Measurements from ENCODE around the gene ZNF202.
"Not testable (repeated sequence)": the region's sequence is repeated elsewhere in the genome, so short reads cannot be mapped to it uniquely, and the experiment has no call there.

ZNF202 gene

DNA sequence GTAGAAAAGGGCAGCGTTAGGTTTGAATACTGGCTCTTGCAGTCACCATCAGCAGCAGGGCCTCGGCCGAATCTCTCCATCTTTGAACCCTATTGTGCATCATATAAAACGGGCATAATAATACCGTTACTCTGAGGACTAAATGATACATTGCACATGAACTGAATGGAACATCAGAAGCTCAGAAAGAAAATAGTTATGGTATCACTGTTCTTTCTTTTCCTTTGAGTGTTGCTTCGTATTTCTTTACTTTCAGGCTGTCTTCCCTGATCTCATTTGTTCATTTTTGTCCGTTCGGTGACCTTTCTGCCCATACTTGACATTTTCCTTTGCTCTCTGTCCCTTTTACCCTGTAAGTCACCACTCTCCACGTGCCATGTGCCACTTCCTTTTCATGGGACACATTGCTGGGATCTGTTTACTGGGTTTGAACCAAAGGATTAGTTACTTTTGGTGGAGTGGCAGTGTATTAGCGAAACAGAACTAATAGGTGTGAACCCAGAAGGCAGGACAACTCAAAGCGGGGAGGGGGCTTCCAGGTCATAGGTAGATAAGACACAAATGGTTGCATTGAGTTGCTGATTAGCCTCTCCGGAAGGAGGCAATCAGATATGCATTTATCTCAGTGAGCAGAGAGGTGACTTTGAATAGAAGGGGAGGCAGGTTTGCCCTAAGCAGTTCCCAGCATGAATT, 717 bp upstream of the ZNF202 start:
- peaks cover 4% of the 10 kb centered on the region; the same call in 1 of the 2 replicates for H3K27me3 ChIP-seq (ENCODE audit: insufficient read depth, low read length)
- H3K79me2 ChIP-seq (ENCODE audit: control insufficient read depth, insufficient read depth, low read length, unreplicated experiment), result peaks cover 33% of the 10 kb centered on the region
- peak overlapping the region; percentile 93 for H2AFZ ChIP-seq (ENCODE audit: low read length, unreplicated experiment)
- H3K36me3 ChIP-seq (ENCODE audit: insufficient read depth, low read length), result peaks cover 27% of the 10 kb centered on the region
- H3K27ac ChIP-seq (ENCODE audit: low read depth, low read length), result no peak overlapping the region
- H3K4me3 ChIP-seq (ENCODE audit: low read depth, low read length), result peak overlapping the region; percentile 84
- peaks cover 15% of the 10 kb centered on the region for H3K4me1 ChIP-seq (ENCODE audit: control insufficient read depth, insufficient read depth, low read length, unreplicated experiment)

DNA sequence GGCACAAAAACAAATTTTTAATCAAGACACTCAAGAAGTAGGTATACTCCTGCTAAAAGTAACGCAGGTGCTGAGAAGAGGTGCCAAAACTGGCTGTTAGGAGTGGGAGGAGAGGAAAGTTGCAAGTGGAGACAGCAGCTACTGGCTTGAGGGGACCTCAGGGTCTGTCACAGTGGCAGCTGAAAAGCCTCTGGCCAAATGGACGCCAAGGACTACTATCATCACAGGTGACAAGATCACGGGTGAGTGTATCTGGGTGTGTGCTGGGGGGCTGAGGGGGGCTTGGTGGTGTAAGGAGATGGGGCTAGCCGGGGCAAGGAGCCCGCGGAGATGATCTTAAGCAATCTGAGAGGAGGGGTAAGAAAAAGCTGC, 687 bp downstream of the ZNF202 start:
- Histone ChIP-seq H3K27me3 (ENCODE audit: insufficient read depth, low read length) (no peaks in the 10 kb centered on the region), H3K4me3 (ENCODE audit: low read depth, low read length) (peak overlapping the region; percentile 84), H3K79me2 (ENCODE audit: control insufficient read depth, insufficient read depth, low read length, unreplicated experiment) (peaks cover 39% of the 10 kb centered on the region), H3K36me3 (ENCODE audit: insufficient read depth, low read length) (peaks cover 40% of the 10 kb centered on the region), H3K4me1 (ENCODE audit: control insufficient read depth, insufficient read depth, low read length, unreplicated experiment) (peaks cover 15% of the 10 kb centered on the region), H3K27ac (ENCODE audit: low read depth, low read length) (peak overlapping the region; percentile 59; the same call in 1 of the 2 replicates), H2AFZ (ENCODE audit: low read length, unreplicated experiment) (peak overlapping the region; percentile 93)

DNA sequence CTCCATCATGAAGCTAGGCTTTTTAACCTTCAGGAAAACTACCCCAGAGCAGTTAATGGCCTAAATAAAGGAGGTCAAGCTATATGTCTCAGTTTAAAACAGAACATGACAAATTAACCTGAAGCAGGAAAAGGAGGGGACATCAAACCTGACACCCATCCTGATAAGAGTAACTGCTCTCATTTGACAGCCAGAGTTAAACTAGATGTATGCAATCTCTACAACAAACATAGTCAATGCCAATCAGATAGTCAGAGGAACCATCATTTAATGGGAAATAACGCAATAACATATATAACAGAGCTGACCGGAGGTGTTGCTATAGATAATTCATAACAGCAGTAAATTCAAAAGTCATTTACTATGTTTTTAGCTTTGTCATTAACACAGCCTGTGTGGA, 3.1 kb downstream of the ZNF202 start:
- H3K4me1 ChIP-seq (ENCODE audit: control insufficient read depth, insufficient read depth, low read length, unreplicated experiment), result peaks cover 15% of the 10 kb centered on the region
- peaks cover 60% of the 10 kb centered on the region for H3K36me3 ChIP-seq (ENCODE audit: insufficient read depth, low read length)
- no peaks in the 10 kb centered on the region for H3K27me3 ChIP-seq (ENCODE audit: insufficient read depth, low read length)
- no peak overlapping the region for H3K4me3 ChIP-seq (ENCODE audit: low read depth, low read length)
- peaks cover 50% of the 10 kb centered on the region for H3K79me2 ChIP-seq (ENCODE audit: control insufficient read depth, insufficient read depth, low read length, unreplicated experiment)
- H3K27ac ChIP-seq (ENCODE audit: low read depth, low read length), result no peak overlapping the region
- H2AFZ ChIP-seq (ENCODE audit: low read length, unreplicated experiment), result no peak overlapping the region

DNA sequence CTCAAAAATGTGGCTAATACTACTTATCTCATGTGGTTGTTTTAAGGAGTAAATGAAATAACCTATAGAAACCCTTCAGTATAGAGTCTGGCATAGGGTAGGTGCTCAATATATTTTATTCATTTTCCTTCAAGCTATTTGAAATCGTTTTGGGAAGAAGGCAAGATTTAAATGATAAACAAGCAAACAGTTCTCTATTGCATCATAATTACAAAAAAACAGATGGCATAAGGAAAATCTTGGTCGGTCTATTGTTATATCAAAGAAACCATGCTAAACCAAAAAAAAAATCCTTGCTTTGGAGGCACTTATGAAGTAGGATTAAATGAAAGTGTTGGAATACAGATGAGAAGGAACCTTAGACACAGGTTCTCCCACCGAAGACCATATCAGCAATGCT, 4.7 kb downstream of the ZNF202 start:
- Histone ChIP-seq H3K4me1 (ENCODE audit: control insufficient read depth, insufficient read depth, low read length, unreplicated experiment) (peaks cover 11% of the 10 kb centered on the region), H3K79me2 (ENCODE audit: control insufficient read depth, insufficient read depth, low read length, unreplicated experiment) (peaks cover 54% of the 10 kb centered on the region)

DNA sequence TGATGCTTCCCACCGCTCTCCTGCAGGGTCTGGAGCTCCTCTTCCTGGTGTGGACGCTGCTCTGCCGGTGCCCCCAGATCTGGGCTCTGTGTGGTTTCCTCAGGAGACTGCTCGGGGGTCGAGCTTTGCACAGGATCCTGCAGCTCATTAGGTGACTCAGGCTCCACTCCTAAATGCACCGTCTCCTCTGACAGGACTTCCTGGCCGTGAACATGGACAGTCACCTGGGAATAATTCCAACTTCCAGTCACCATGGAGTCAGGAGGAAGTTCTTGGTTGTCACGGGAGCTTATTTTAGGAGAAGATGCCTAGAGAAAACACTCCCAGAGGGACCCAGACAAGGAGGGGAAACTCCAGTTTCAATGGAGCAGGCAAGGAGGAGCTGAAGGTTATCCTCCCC, 11.9 kb downstream of the ZNF202 start:
- Histone ChIP-seq H2AFZ (ENCODE audit: low read length, unreplicated experiment) (no peak overlapping the region), H3K79me2 (ENCODE audit: control insufficient read depth, insufficient read depth, low read length, unreplicated experiment) (peaks cover 9% of the 10 kb centered on the region), H3K4me3 (ENCODE audit: low read depth, low read length) (no peak overlapping the region), H3K27me3 (ENCODE audit: insufficient read depth, low read length) (no peaks in the 10 kb centered on the region), H3K27ac (ENCODE audit: low read depth, low read length) (no peak overlapping the region), H3K4me1 (ENCODE audit: control insufficient read depth, insufficient read depth, low read length, unreplicated experiment) (no peaks in the 10 kb centered on the region), H3K36me3 (ENCODE audit: insufficient read depth, low read length) (peaks cover 76% of the 10 kb centered on the region)

More for the DNA sequence above, 4.7 kb downstream of the ZNF202 start:
- Histone ChIP-seq H3K27ac (ENCODE audit: low read depth, low read length) (no peak overlapping the region), H3K36me3 (ENCODE audit: insufficient read depth, low read length) (peaks cover 61% of the 10 kb centered on the region), H2AFZ (ENCODE audit: low read length, unreplicated experiment) (no peak overlapping the region), H3K27me3 (ENCODE audit: insufficient read depth, low read length) (no peaks in the 10 kb centered on the region), H3K4me3 (ENCODE audit: low read depth, low read length) (no peak overlapping the region)

DNA sequence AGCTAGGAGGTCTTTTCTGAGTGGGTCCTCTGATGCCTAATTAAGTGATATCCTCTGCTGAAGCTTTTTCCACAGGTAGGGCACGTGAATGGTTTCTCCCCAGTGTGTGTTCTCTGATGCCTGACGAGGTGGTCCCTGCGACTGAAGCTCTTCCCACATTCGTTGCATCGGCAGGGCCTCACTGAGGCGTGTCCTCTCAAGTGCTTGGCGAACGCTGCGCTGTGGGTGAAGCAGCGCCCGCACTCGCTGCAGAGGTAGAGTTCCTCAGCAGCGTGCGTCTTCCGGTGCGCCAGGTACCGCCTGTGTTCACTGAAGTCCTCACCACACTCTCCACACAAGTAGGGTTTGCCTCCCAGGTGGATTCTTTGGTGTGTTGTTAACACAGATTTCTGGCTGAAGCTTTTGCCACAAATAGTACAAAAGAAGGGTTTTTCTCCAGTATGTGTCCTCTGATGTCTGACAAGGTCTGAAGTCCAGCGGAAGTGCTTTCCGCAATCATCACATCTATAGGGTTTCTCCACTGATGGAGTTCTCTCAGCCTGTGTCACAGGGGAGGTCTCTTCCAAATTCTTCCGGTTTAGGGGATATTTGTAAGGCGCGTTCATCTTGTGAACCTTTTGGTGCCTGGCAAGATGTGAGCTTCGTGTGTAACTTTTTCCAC, 15.3 kb downstream of the ZNF202 start:
- H3K27me3 ChIP-seq (ENCODE audit: insufficient read depth, low read length), result no peaks in the 10 kb centered on the region
- H3K36me3 ChIP-seq (ENCODE audit: insufficient read depth, low read length), result peaks cover 69% of the 10 kb centered on the region
- H3K4me3 ChIP-seq (ENCODE audit: low read depth, low read length), result no peak overlapping the region
- no peaks in the 10 kb centered on the region for H3K79me2 ChIP-seq (ENCODE audit: control insufficient read depth, insufficient read depth, low read length, unreplicated experiment)
- no peak overlapping the region for H3K27ac ChIP-seq (ENCODE audit: low read depth, low read length)
- no peaks in the 10 kb centered on the region for H3K4me1 ChIP-seq (ENCODE audit: control insufficient read depth, insufficient read depth, low read length, unreplicated experiment)
- H2AFZ ChIP-seq (ENCODE audit: low read length, unreplicated experiment), result no peak overlapping the region

DNA sequence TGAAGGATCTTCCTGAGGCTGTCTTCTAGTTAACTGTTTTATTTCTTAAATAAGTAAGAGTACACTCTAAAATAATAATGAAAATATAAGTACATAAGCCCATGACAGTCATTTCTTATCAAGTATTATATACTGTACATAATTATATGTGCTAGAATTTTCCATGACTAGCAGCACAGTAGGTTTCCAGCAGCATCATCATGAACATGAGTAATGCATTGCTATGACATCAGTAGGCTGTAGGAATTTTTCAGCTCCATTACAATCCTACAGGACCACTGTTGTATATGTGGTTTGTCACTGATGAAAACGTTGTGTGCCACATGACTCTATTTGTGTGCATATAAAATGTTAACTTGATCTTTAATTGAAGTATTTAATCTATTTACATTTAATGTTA, 22.0 kb downstream of the ZNF202 start:
- H3K79me2 ChIP-seq (ENCODE audit: control insufficient read depth, insufficient read depth, low read length, unreplicated experiment), result no peaks in the 10 kb centered on the region
- H3K27ac ChIP-seq (ENCODE audit: low read depth, low read length), result no peak overlapping the region
- H3K27me3 ChIP-seq (ENCODE audit: insufficient read depth, low read length), result peaks cover 28% of the 10 kb centered on the region
- no peak overlapping the region for H3K4me3 ChIP-seq (ENCODE audit: low read depth, low read length)
- H3K4me1 ChIP-seq (ENCODE audit: control insufficient read depth, insufficient read depth, low read length, unreplicated experiment), result no peaks in the 10 kb centered on the region
- H2AFZ ChIP-seq (ENCODE audit: low read length, unreplicated experiment), result no peak overlapping the region
- H3K36me3 ChIP-seq (ENCODE audit: insufficient read depth, low read length), result peaks cover 6% of the 10 kb centered on the region; the same call in 1 of the 2 replicates

DNA sequence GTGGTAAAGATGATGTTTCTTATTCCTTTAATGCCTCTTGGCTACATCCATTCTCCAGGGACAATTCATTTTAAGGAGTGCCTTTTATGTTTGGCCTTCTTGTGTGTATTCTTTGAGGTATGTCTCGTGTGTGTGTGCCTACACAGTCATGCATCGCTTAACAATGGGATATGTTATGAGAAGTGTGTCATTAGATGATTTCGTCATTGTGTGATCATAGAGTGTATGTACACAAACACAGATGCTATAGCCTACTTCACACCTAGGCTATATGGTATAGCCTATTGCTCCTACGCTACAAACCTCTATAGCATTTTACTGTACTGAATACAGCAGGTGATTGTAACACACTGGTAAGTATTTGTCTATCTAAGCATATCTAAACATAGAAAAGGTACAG, 23.0 kb downstream of the ZNF202 start:
- Histone ChIP-seq H3K4me3 (ENCODE audit: low read depth, low read length) (no peak overlapping the region), H2AFZ (ENCODE audit: low read length, unreplicated experiment) (no peak overlapping the region), H3K27ac (ENCODE audit: low read depth, low read length) (no peak overlapping the region), H3K36me3 (ENCODE audit: insufficient read depth, low read length) (no peaks in the 10 kb centered on the region), H3K27me3 (ENCODE audit: insufficient read depth, low read length) (peaks cover 38% of the 10 kb centered on the region), H3K79me2 (ENCODE audit: control insufficient read depth, insufficient read depth, low read length, unreplicated experiment) (no peaks in the 10 kb centered on the region), H3K4me1 (ENCODE audit: control insufficient read depth, insufficient read depth, low read length, unreplicated experiment) (no peaks in the 10 kb centered on the region)

DNA sequence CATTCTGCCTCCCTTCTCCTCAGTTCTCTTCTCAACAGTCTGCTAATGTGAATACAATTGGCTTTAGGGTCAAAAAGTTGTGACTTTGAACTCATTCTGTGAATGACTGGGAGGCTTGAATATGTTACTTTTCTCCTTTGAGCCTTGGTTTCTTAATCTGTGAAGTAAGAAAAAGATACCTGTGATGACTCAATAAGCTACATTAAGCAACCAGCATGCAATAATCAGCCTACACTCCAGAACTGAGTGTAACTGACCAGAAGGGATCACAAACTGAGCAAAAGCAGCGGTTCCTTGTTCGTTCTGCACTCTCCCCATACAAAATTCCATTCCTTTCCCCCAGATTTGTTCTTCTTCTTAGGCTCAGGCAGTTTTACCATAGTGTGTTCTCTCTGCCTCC, 23.4 kb downstream of the ZNF202 start:
- Histone ChIP-seq H3K36me3 (ENCODE audit: insufficient read depth, low read length) (no peaks in the 10 kb centered on the region), H3K79me2 (ENCODE audit: control insufficient read depth, insufficient read depth, low read length, unreplicated experiment) (no peaks in the 10 kb centered on the region), H3K27ac (ENCODE audit: low read depth, low read length) (no peak overlapping the region), H3K4me1 (ENCODE audit: control insufficient read depth, insufficient read depth, low read length, unreplicated experiment) (no peaks in the 10 kb centered on the region), H2AFZ (ENCODE audit: low read length, unreplicated experiment) (no peak overlapping the region), H3K27me3 (ENCODE audit: insufficient read depth, low read length) (peaks cover 39% of the 10 kb centered on the region), H3K4me3 (ENCODE audit: low read depth, low read length) (no peak overlapping the region)

DNA sequence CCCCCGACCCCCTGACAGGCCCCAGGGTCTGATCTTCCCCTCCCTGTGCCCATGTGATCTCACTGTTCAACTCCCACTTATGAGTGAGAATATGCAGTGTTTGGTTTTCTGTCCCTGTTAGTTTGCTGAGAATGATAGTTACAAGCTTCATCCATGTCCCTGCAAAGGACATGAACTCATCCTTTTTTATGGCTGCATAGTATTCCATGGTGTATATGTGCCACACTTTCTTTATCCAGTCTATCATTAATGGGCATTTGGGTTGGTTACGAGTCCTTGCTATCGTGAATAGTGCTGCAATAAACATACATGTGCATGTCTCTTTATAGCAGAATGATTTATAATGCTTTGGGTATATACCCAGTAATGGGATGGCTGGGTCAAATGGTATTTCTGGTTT, 28.8 kb downstream of the ZNF202 start:
- H2AFZ ChIP-seq (ENCODE audit: low read length, unreplicated experiment); H3K4me3 ChIP-seq (ENCODE audit: low read depth, low read length); H3K4me1 ChIP-seq (ENCODE audit: control insufficient read depth, insufficient read depth, low read length, unreplicated experiment); H3K79me2 ChIP-seq (ENCODE audit: control insufficient read depth, insufficient read depth, low read length, unreplicated experiment); H3K27ac ChIP-seq (ENCODE audit: low read depth, low read length); H3K36me3 ChIP-seq (ENCODE audit: insufficient read depth, low read length): not testable (repeated sequence)
- H3K27me3 ChIP-seq (ENCODE audit: insufficient read depth, low read length), result peaks cover 62% of the 10 kb centered on the region

DNA sequence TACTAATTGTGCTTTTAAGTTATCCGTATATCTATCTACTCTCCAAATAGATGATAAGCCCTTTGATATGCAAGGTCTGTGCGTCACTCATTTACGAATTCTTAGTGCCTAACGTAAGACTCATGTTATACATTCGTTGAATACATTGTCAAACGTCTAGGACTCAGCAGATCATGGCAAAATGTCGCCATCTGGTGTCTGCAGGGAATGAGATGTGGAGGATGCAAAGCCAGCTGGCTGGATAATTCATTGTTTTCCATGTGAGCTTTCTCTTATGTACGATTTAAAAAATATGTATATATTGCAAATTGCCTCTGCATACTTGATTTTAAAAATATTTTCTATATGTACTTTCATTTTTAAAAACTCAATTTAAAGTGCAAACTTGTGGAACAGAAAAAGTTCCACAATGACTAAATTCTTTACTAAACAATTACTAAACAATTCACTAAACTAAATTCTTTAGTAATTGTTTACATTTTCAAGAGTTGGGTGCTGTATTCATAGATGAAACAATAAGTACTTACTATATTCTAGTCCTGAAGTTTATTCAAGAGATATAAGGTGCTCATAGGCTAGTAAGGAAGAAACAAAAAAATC, 33.8 kb downstream of the ZNF202 start:
- Histone ChIP-seq H3K4me3 (ENCODE audit: low read depth, low read length) (no peak overlapping the region), H3K27ac (ENCODE audit: low read depth, low read length) (no peak overlapping the region), H3K27me3 (ENCODE audit: insufficient read depth, low read length) (peaks cover 28% of the 10 kb centered on the region), H3K79me2 (ENCODE audit: control insufficient read depth, insufficient read depth, low read length, unreplicated experiment) (no peaks in the 10 kb centered on the region), H2AFZ (ENCODE audit: low read length, unreplicated experiment) (no peak overlapping the region), H3K36me3 (ENCODE audit: insufficient read depth, low read length) (no peaks in the 10 kb centered on the region), H3K4me1 (ENCODE audit: control insufficient read depth, insufficient read depth, low read length, unreplicated experiment) (no peaks in the 10 kb centered on the region)
